HG03520 (cell line): ENCODE measurements around the gene NAP1L4.

ENCODE experiments used
- ATAC-seq: cut with Tn5 transposase; IDR thresholded peaks from one replicate; pipeline ENCODE4 v1.9.1; 2021; ENCODE audit warnings: mild to moderate bottlenecking, moderate library complexity; ENCODE audit not compliant: unreplicated experiment

The NAP1L4 gene

DNA sequence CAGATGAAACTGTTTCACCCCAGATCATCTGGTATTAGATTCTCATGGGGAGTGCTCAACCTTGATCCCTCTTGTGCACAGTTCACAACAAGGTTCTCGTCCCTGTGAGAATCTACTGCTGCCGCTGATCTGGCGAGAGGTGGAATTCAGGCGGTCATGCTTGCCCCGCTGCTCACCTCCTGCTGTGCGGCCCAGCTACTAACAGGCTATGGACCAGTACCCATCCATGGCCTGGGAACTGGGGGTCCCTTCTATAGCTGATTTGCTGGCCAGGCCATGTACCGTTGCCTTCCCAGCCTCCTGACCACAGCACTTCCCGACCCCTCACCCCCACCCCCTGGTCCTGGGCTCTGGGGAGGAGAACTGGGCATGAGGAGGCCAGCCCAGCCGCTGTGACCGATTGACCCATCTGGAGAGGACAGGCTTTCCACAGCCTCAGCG, 65.5 kb downstream of the NAP1L4 start:
- ATAC-seq, result no peak

DNA sequence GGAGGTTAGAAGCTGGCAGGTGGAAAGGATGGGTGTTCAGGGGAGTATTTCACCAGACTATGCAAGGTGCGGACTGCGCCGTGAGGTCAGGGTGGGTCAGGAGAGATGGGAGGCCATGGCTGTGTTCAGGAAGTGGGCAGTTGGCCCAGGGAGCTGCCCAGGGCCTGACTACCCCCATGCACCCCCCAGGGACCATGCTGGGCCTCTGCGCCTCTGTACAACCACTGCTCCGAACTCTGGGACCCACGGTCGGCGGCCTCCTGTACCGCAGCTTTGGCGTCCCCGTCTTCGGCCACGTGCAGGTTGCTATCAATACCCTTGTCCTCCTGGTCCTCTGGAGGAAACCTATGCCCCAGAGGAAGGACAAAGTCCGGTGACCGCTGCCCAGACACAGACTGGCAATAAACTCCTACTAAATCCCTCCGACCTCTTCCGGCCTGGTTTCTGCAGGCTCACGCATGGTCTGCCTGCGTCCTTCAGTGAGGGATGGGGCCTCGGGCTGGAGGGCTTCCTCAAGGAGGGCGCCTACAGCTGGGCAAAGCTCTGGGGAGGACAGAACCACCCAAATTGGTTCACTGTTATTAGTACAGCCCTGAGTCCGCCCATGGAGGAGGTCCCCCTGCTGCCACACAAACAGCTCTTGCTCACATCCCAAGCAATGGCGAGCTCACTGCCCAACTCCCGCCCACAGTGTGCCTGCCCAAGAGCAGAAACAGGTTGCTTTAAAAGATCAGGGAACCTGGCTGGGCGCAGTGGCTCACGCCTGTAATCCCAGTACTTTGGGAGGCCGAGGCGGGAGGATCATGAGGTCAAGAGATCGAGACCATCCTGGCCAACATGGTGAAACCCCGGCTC, 67.1 kb downstream of the NAP1L4 start:
- ATAC-seq, result no peak

DNA sequence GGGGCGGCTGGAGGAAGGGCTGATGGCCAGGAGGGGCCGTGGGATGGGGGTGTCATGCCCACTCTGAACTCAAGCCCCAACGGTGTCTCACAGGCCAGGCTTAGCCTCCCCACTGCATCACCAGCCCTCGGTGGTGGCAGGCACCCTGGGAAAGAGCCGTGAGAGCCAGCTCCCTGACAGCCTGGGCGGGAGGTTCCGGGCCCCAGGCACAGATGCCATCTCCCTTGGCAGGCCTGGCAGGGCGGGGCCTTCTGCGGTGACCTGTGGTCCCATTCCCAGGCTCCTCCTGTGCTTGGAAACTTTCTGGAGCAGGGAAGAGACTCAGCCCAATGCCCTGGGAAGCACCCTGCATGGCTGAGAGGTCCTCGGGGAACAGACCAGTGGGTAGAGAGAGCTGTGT, 67.7 kb downstream of the NAP1L4 start:
- no peak for ATAC-seq

GRCh38 chr11:2923446-2924375, 68.4 kb downstream of the NAP1L4 start:
- no peak for ATAC-seq

DNA sequence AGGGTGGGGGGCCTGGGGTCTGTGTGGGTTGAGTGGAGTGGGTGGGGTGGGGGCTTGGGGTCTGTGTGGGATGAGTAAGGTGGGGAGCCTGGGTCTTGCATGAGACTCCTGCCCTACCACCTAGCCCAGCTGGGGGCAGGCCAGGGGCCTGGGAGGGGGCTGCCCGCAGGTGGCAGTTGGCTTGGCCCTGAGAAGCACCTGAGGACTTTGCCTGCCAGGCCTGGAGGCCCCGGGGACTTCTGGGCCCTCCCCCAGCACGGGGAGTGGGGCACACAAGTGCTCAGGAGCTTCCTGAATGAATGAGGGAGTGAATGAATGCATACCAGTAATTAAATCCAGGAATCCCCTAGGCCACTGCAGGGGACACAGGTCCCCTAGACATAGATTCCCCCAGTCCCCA, 69.5 kb downstream of the NAP1L4 start:
- ATAC-seq, result no peak

GRCh38 chr11:2921742-2922493, 70.2 kb downstream of the NAP1L4 start:
- ATAC-seq, result no peak

- ATAC-seq, result no peak
Observed at GRCh38 chr11:2921261-2921660, 70.9 kb downstream of the NAP1L4 start.

- ATAC-seq, result no peak
Observed at GRCh38 chr11:2920343-2920742, 71.8 kb downstream of the NAP1L4 start.

DNA sequence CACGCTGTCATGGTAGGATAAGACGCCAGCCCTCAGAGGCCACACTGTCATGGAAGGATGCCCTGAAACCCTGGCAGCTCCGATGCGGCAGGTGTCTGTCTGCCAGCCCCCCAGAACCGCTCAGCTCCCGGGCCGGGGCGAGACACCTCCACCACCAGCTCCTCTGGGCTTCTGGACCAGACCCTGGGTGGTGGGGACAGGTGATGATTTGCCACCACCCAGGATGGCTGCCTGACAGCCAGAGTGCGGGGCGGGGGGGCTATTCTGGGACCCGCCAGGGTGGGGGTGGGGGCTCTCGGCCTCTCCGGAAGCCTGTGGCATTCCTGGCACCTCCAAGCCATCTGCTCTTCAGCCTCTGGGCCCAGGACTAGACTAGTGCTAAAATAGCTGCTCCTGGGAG, 72.3 kb downstream of the NAP1L4 start:
- no peak for ATAC-seq

GRCh38 chr11:2919188-2919587, 72.9 kb downstream of the NAP1L4 start:
- ATAC-seq, result no peak

DNA sequence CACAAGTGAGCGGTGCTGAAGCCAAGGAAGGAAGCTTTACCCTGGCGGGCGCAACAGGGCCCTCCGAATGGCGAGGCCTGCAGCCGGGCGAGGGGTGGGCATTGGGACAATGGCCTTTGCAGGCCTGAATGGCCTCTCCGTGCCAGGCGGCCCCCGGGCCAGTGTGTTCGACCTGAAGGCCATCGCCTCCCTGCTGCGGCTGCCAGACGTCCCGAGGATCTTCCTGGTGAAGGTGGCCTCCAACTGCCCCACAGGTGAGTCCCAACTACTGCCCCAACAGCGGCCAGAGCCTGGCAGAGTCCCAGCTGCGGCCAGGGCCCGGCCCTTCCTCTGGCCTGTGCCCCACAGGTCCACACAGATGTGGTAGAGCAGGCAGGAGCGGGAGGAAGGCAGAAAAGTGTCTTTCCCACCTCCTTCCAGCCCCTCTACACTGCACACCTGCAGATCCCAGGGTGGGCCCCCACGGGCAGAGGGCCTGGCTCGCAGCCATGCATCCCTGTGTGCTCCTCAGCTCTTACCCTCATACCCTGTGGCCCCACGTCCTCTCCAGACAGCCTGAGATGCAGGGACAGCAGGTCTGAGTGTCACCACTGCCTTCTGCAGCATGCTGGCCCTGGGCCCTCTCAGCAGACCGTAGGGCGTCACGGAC, 74.2 kb downstream of the NAP1L4 start:
- no peak for ATAC-seq

GRCh38 chr11:2916892-2917645, 75.1 kb downstream of the NAP1L4 start:
- ATAC-seq, result no peak

GRCh38 chr11:2916114-2916891, 75.8 kb downstream of the NAP1L4 start:
- ATAC-seq, result no peak

DNA sequence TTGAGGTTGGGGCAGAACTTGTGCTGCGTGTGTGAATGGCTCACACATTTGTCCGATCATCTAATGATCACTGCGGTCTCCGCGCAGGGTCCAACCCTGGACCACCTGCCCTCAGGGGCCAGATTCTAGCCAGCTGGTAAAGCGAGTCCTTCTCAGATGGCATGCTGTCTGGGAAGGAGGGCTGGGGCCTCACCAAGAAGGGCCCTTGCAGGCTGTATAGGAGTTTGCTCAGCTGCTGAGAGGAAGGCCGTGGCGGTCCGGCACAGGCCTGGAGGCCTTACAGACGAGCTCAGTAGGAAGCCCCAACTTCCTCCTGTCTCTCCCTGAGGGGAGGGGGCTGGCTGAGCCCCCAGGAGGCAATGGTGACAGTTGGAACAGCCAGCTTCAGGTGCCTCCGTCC, 76.7 kb downstream of the NAP1L4 start:
- ATAC-seq, result no peak

GRCh38 chr11:2914455-2915195, 77.5 kb downstream of the NAP1L4 start:
- ATAC-seq, result no peak

DNA sequence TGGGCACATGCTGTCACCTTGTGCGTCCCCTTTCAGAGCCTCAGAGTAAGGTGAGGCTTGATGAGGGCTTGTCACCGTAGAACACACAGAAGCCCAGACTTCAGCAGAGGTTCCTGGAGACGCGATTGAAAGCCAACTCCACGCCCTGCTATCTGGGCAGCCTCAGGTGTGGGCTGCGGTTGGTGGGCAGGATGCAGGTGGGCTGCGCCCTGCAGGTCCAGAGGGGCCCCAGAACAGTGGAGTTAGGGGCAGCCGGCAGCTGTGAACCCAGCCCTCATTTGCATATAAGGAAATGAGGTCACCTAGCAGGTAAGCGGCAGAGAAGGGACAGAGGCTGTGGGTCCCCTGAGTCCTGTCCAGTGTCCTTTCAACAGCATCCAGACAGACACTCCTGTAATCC, 78.4 kb downstream of the NAP1L4 start:
- ATAC-seq, result no peak

GRCh38 chr11:2913019-2913431, 79.1 kb downstream of the NAP1L4 start:
- no peak for ATAC-seq

GRCh38 chr11:2912498-2912897, 79.6 kb downstream of the NAP1L4 start:
- no peak for ATAC-seq
